GM10266 (cell line): Measurements from ENCODE around the gene RDH5.

Experiments
- DNase-seq: peaks from one replicate; pipeline ENCODE4 v3.0.0; 2012; ENCODE audit errors: extremely low spot score
- TF ChIP-seq, protein P1 (sequence below): IDR thresholded peaks from 2 replicates; pipeline ENCODE4 v1.5.1; 2012; ENCODE audit warnings: mild to moderate bottlenecking, low read depth; ENCODE audit not compliant: control insufficient read depth, insufficient read depth; ENCODE audit errors: missing control alignments

Gene RDH5

DNA sequence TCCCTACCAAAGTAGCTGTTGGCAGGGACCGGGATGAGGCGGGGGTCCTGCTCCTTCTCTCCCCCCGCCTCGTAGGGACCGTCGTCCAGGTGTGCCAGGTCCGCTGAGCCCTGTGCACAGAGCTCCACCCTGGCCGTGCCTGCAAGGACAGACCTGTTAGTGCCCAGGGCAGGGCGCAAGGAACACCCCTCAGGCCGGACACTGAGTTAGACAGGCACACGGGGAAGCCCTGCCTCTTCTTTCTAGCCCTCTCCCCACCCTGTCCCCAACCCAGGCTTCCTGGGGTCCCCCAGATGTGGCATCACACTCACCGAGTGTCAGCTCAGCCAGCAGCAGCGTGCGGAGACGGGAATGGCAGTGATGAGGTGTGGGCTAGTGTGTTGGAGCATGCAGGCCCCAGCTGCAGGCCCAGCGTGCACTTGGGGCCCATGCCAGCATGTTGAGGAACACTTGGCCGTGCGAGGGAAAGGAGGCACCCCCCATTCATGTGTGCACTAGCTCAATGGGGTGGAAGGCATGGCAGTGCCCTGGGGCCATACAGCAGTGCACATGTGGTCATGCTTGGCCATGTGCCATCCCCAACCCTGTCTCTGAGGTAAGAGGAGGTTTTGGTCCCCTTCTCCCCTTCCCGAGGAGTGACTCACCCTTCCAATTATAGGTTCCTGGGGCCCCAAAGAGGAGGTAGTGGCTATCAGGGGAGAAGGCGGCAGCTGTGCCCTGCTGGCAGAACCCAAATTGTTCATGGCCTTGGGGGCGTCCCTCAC is 19.8 kb upstream of the RDH5 start:
- DNase-seq = no peak
- TF ChIP-seq, protein P1, sequence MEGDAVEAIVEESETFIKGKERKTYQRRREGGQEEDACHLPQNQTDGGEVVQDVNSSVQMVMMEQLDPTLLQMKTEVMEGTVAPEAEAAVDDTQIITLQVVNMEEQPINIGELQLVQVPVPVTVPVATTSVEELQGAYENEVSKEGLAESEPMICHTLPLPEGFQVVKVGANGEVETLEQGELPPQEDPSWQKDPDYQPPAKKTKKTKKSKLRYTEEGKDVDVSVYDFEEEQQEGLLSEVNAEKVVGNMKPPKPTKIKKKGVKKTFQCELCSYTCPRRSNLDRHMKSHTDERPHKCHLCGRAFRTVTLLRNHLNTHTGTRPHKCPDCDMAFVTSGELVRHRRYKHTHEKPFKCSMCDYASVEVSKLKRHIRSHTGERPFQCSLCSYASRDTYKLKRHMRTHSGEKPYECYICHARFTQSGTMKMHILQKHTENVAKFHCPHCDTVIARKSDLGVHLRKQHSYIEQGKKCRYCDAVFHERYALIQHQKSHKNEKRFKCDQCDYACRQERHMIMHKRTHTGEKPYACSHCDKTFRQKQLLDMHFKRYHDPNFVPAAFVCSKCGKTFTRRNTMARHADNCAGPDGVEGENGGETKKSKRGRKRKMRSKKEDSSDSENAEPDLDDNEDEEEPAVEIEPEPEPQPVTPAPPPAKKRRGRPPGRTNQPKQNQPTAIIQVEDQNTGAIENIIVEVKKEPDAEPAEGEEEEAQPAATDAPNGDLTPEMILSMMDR = no peak

DNA sequence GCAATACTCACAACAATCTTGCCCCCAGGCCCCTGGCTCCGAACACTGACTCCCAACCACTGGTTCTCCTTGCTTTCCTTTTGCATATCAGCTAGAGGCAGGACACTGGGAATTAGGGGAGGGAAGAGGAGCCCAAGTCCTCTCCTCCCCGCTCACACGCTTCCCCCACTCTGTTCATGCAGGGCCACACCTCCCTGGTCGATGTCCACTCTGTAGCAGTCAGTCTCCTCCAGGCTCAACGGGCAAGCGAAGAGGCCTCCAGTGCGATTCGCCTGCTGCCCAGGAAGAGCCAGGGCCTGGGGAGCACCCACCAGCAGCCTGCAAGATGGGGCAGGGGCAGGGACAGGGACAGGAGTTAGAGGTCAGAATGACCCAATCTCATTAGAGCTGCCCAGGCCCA is 17.3 kb upstream of the RDH5 start:
- DNase-seq = no peak
- TF ChIP-seq, protein P1 = no peak

DNA sequence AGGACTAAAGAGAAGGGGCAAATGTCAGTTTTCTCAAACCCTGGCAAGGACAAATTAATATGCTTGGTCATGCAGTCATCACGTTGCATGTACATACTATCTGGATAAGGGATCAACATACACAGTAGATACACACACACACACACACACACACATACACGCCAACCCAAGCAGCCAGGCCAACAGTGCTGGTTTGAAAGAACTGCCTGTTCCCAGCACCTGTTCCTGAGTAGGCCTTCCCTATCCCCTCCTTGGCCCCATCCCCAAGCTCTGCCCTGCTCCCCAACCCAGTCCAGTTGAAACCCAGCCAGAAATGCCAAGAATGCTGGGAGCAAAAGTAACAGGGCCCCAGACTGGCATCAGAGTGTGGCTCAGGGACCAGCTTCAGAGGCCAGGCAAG is 16.9 kb upstream of the RDH5 start:
- DNase-seq = no peak

DNA sequence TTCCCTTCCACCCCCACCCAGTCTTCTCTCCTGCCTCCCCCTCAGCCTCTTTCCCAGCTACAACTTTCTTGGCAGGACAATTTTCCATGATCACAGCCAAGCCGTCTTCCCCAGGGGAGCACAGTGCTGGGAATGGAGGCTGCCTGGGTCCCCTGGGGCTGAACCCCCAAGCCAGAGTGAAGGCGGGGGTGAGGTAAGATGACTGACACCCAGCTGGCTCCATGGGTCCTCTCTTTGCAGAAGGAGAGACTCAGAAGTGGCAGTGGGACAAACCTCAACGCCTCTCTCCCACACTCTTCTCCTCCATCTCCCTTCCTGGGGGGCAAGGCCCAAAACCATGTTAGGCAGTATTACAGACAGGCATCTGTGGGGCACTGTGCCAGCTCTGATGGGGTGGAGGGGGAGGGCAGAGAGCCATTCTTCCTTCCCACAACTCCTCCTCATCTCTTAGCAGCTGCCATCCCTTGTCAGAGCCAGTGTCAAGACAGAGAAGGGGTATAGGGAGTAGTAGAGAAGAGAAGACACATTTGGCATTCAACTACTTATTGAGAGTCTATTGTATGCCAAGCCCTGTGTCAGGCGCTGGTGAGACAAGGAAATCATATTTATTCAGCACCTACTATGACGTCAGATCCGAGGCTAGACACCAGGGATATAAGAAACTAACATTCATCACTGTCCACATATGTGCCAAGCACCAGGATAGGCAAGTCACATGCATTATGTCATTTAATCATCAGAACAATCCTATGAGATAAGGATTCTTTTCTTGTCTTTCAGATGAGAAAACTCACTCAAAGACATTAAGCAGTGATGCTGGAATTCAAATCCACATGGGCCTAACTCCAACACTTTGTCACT is 16.1 kb upstream of the RDH5 start:
- TF ChIP-seq, protein P1 = no peak
- no peak for DNase-seq

More for the DNA sequence above, 16.9 kb upstream of the RDH5 start:
- TF ChIP-seq, protein P1 = no peak

DNA sequence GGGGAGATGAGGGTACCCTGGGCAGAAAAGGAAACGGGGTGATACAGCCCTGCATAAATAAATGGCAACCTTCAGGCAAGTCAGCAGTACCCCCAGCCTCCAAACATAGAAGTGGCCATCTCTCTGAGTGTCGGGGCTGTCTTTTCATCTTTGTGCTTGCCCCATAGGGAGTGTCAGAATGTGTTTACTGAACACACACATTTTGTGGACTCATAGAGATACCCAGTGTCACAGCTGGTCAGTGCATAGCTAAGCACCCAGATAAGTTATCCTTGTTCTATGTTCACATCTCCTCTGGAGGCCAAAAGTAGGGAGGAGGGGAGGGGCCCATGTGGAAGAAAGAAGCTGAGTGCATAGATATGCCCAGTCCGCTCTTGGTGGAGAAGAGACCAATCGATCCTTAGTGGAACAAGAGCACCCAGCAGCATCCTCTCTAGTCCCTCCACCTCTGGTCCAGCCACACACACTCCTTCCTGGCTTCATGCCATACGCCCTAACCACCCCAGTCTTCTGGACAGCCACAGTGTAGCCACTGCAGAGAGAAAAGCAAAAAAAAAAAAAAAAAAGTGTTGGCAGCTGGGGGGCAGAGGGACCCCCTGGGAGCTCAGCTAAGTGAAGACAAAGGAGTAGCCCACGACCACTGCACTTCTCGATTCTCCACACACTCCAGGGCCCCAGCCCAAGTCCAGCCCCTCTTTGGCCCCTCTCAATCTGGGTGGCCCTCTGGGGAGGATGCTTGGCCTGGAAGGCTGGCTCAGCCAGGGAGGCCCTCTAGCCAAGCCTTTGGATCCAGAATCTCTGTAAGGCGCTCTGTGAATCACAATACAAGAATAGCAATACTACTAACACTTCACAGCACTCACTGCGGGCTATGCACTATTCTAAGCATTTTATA is 15.1 kb upstream of the RDH5 start:
- no peak for DNase-seq
- TF ChIP-seq, protein P1 = no peak

DNA sequence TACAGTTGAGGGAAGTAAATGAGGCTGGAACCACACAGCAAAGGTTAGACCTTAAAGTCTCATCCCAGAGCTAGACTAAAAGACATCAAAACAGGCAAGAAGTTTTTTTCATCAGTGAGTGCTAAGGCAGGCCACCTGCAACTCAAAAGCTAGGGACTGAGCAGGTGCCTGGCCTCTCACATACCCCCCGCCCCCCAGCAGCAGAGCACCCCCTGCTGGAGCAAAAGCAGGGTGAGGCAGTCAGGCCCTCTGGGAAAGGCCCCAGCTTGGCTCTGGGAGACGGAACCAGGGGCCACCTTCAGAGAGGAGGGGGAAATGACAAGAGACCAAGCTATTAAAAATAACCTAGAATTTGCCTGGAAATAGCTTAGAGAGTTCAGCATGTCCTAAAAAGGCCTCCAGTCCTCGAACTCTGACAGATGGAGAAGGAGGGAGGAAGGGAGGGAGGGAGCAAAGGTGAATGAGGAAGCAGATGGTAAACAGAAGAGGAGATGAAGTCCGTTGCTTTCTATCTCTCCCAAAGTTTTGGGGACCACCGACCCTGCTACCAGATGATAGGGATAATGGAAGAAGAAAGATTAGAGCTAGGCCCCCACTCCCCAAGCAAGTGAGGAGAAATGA is 14.3 kb upstream of the RDH5 start:
- no peak for DNase-seq
- TF ChIP-seq, protein P1 = peak; percentile 50
